ENCODE measurements around the gene PAGE4. TPM values are rescaled to one million over a fixed set of nuclear protein-coding genes. Genes with fewer than 3 reads are reported as not detected.

PAGE4 gene
- total RNA-seq, 1 experiment from 2014 or later: not detected

DNA sequence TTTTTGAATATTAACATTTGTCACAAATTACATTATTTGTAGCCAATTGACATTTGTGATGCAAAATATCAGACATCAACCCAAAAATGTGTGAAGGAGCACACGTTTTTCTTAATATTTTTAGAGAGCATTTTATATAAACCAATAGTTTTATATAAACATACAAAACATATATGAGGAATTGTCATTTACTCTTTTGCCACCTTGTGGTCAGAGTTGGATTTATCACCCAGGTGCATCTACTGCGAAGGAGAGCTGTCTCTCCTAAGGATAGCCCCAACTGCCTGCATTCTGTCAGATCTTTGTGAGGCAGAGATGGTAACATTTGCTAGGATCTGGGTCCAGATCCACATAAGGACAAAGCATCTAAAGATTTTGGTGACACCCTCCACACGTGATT, 47.6 kb downstream of the PAGE4 start:
- peak; percentile 37 for DNase-seq (ENCODE audit: low read depth)

DNA sequence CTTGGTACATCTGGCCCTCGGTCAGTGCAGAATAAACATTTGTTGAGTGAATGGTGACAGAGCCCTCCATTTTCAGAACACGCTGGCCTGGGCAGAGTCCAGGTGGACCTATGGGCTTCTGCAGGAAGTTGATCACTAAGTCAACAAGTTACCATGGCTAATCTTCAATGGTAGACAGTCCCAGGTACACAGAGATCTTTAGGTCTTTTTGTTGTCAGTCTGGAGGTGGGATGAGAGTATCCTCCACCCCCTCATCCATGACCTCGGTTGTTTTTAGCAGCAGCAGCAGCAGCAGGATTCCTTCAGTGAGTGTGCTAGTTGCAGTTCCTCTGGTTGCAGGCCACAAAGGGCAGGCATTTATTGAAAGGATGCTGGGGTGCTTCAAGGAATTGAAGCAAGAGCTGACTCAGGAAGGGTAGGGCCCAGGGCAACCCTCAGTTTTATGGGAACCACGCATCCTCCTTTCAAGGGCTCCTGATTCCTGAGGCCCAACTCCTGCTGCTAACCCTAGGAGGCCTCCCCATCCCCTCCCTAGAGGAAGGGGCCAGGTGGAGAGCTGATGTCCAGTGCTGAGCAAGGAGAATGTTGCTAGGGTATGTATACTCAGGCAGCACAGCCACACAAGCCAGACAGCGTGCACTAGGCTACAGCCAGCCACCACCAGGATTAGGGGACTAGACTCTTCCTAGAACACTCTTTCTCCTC, 48.4 kb downstream of the PAGE4 start:
- DNase-seq (ENCODE audit: low read depth): no peak

DNA sequence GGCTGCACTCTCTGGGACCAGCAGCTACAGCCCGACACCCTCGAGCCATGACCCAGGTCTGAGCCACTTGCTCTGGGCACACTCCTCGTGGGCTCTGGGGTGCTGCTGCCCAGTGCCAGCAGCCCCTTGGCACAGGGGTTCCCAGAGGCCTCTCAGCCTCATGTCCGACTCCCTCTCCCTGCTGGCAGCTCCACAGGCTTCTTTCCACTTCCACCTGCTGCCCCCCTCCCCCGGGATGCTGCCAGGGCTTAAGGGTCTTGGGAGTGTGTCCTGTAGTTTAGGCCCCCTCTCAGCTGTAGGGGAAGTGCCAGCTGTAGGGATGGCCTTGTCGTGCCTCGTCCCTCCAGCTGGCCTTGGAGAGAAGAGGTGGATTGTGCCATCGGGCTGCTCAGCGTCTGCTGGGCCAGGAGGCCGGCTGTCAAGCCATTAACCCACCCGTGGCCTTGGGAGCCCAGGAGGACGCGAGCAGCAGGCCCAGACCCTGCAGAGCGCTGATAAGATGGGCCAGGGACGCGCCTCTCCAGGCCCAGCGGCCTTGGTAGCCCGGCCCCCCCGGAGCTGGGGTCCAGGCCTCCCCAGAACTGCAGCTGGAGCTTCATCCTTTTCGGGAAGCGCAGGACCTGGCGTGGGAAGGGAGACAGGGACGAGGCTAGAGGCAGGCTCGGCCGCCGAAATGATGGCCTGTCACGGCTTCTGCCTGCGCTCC, 49.2 kb downstream of the PAGE4 start:
- no peak for DNase-seq (ENCODE audit: low read depth)

DNA sequence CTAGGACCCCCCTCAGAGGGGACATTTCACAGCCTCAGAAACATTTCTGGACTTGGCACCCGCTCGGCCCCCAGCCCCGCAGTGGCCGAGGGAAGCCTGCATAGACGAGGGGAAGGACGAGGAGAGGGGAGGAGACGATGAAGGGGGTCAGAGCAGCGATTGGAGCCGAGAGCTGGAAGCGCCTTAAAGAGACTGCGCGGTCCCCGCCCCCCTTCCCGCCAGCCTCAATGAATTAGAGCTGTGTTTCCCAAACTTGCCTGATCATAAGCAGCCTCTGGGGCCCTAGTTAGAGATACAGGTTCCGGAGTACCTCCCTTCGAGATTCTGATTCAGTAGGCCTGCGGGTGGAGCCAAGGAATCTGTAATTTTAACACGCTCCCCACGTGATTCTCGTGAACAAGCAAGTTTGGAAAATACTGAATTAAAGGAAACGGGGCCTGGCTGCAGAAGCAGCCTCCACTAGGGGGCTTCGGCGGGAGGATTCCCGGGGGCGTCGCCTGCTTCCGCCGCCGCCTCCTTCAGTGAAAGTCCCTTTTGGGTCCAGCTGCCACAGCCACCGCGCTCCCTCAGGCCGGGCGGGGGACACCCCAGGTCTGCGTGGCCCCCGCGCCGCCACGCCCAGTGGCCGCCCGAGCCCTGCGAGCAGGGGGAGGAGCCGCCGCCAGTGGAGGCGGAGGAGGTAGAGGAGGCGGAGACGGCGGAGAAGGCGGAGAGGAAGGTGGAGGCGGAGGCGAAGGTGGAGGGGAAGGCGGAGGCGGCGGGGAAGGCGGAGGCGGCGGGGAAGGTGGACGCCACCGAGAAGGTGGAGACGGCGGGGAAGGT, 49.9 kb downstream of the PAGE4 start, which contains the start of gene USP27X:
Gene USP27X (plus strand): TSS at position 651 of the 822 bp plus-strand sequence. CDS start 824 bp downstream, outside the sequence.
- DNase-seq (ENCODE audit: low read depth): peak; percentile 83

DNA sequence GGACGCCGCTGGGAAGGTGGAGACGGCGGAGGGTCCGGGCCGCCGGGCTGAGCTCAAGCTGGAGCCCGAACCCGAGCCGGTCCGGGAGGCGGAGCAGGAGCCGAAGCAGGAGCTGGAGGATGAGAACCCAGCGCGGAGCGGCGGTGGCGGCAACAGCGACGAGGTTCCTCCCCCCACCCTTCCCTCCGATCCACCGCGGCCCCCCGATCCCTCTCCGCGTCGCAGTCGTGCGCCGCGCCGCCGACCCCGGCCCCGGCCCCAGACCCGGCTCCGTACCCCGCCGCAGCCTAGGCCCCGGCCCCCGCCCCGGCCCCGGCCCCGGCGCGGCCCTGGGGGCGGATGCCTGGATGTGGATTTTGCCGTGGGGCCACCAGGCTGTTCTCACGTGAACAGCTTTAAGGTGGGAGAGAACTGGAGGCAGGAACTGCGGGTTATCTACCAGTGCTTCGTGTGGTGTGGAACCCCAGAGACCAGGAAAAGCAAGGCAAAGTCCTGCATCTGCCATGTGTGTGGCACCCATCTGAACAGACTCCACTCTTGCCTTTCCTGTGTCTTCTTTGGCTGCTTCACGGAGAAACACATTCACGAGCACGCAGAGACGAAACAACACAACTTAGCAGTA, 50.7 kb downstream of the PAGE4 start:
- peak; percentile 5 for DNase-seq (ENCODE audit: low read depth)

DNA sequence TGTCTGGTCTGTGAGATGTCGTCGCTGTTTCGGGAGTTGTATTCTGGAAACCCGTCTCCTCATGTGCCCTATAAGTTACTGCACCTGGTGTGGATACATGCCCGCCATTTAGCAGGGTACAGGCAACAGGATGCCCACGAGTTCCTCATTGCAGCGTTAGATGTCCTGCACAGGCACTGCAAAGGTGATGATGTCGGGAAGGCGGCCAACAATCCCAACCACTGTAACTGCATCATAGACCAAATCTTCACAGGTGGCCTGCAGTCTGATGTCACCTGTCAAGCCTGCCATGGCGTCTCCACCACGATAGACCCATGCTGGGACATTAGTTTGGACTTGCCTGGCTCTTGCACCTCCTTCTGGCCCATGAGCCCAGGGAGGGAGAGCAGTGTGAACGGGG, 51.6 kb downstream of the PAGE4 start:
- DNase-seq (ENCODE audit: low read depth): no peak

Other genes starting within 250 kb of the PAGE4 start
- gene GAGE12H, start 249.4 kb upstream of the PAGE4 start, total RNA-seq (2014; rRNA removed; shearing (Covaris generic)): not detected in 2 replicates
- gene GAGE2A, start 239.8 kb upstream of the PAGE4 start, total RNA-seq (2014; rRNA removed; shearing (Covaris generic)): not detected in 2 replicates
- gene GAGE1, start 230.3 kb upstream of the PAGE4 start, total RNA-seq (2014; rRNA removed; shearing (Covaris generic)): not detected in 2 replicates
- gene PAGE1, start 133.3 kb upstream of the PAGE4 start, total RNA-seq (2014; rRNA removed; shearing (Covaris generic)): 1.1 and 1.6 TPM in 2 replicates
- gene USP27X, start 50.2 kb downstream of the PAGE4 start, total RNA-seq (2014; rRNA removed; shearing (Covaris generic)): 1.4 and 1.6 TPM in 2 replicates
- gene CLCN5, start 93.3 kb downstream of the PAGE4 start, total RNA-seq (2014; rRNA removed; shearing (Covaris generic)): 3.0 and 3.3 TPM in 2 replicates

Measured in M059J (cell line).